Trophoblast cell (in vitro differentiated cells and primary cell): ENCODE data around the gene MARK2.

ENCODE experiments used
- DNase-seq, 2 donors: peaks; one replicate each; pipeline ENCODE4 v3.0.0-alpha.2; 2016
- H2AFZ ChIP-seq: 2 replicates; pipeline ENCODE4 v1.6.1; 2013; ENCODE audit warnings: low read length, moderate library complexity, mild to moderate bottlenecking; ENCODE audit not compliant: insufficient read depth, poor library complexity
- H2AK5ac ChIP-seq: 2 replicates; pipeline ENCODE4 v1.6.1; 2013; ENCODE audit warnings: mild to moderate bottlenecking, low read length
- H2BK120ac ChIP-seq: 2 replicates; pipeline ENCODE4 v1.6.1; 2013; ENCODE audit warnings: low read length, mild to moderate bottlenecking, moderate library complexity; ENCODE audit not compliant: insufficient read depth, poor library complexity
- H2BK12ac ChIP-seq: 2 replicates; pipeline ENCODE4 v1.6.1; 2013; ENCODE audit warnings: mild to moderate bottlenecking, low read length, moderate library complexity
- H2BK5ac ChIP-seq: 2 replicates; pipeline ENCODE4 v1.6.1; 2013; ENCODE audit warnings: low read length, low read depth, moderate library complexity, mild to moderate bottlenecking; ENCODE audit not compliant: poor library complexity
- H3K14ac ChIP-seq: 2 replicates; pipeline ENCODE4 v1.6.1; 2013; ENCODE audit warnings: mild to moderate bottlenecking, low read length
- H3K18ac ChIP-seq: 2 replicates; pipeline ENCODE4 v1.6.1; 2013; ENCODE audit warnings: mild to moderate bottlenecking, low read length
- H3K23ac ChIP-seq: 2 replicates; pipeline ENCODE4 v1.6.1; 2013; ENCODE audit warnings: low read length
- H3K27ac ChIP-seq: 2 replicates; pipeline ENCODE4 v1.5.1; 2013; ENCODE audit warnings: low read depth, mild to moderate bottlenecking, inconsistent platforms, low read length, moderate library complexity
- H3K27me3 ChIP-seq: 2 replicates; pipeline ENCODE4 v1.6.1; 2013; ENCODE audit warnings: inconsistent platforms, mild to moderate bottlenecking, low read length, moderate library complexity; ENCODE audit not compliant: insufficient read depth
- H3K36me3 ChIP-seq, 2 experiments: 1 replicate in 1 of 2; 2 replicates in 1 of 2; pipeline ENCODE4 v1.6.1; 2013; ENCODE audit warnings: low read length in 2 of 2, mild to moderate bottlenecking in 2 of 2, moderate library complexity in 1 of 2; ENCODE audit not compliant: insufficient read depth in 2 of 2, control insufficient read depth in 1 of 2
- H3K4ac ChIP-seq: 2 replicates; pipeline ENCODE4 v1.6.1; 2013; ENCODE audit warnings: low read depth, mild to moderate bottlenecking, low read length, moderate library complexity
- H3K4me1 ChIP-seq, 2 experiments: 1 replicate in 1 of 2; 2 replicates in 1 of 2; pipeline ENCODE4 v1.6.1; 2013; ENCODE audit warnings: low read length in 2 of 2, mild to moderate bottlenecking in 2 of 2, moderate library complexity in 1 of 2; ENCODE audit not compliant: insufficient read depth in 2 of 2, control insufficient read depth in 1 of 2
- H3K4me2 ChIP-seq: 2 replicates; pipeline ENCODE4 v1.6.1; 2013; ENCODE audit warnings: inconsistent platforms, mild to moderate bottlenecking, low read length, moderate library complexity
- H3K4me3 ChIP-seq: 2 replicates; pipeline ENCODE4 v1.5.1; 2013; ENCODE audit warnings: mild to moderate bottlenecking, low read depth, low read length, inconsistent platforms
- H3K79me1 ChIP-seq: one replicate; pipeline ENCODE4 v1.6.1; 2013; ENCODE audit warnings: low read length
- H3K79me2 ChIP-seq: 2 replicates; pipeline ENCODE4 v1.6.1; 2013; ENCODE audit warnings: low read length, mild to moderate bottlenecking; ENCODE audit not compliant: control insufficient read depth, insufficient read depth, poor library complexity
- H3K9ac ChIP-seq: 2 replicates; pipeline ENCODE4 v1.6.1; 2013; ENCODE audit warnings: mild to moderate bottlenecking, low read length
- H3K9me3 ChIP-seq: 2 replicates; pipeline ENCODE4 v1.6.1; 2013; ENCODE audit warnings: low read depth, mild to moderate bottlenecking, control low read depth, inconsistent platforms, low read length; ENCODE audit not compliant: insufficient read depth
- H4K12ac ChIP-seq: 2 replicates; pipeline ENCODE4 v1.6.1; 2013; ENCODE audit warnings: low read depth, mild to moderate bottlenecking, low read length, moderate library complexity
- H4K8ac ChIP-seq: 2 replicates; pipeline ENCODE4 v1.6.1; 2013; ENCODE audit warnings: low read depth, mild to moderate bottlenecking, low read length, moderate library complexity
- H4K91ac ChIP-seq: one replicate; pipeline ENCODE4 v1.6.1; 2013; ENCODE audit warnings: low read depth, mild to moderate bottlenecking, low read length, moderate library complexity
- whole genome bisulfite sequencing: extraction: QIAGEN DNeasy Blood & Tissue Kit; methylation state at CpG from one replicate; pipeline ENCODE4 v1.1.7; 2013; ENCODE audit warnings: missing lambda C conversion rate; ENCODE audit not compliant: insufficient read length, insufficient coverage; ENCODE audit errors: extremely low coverage; 5-methylcytosine and 5-hydroxymethylcytosine counted together

MARK2 gene

GRCh38 chr11:63839508-63840355 lies 822 bp downstream of the MARK2 start:
- peak overlapping the region; percentile 91 for H3K27ac ChIP-seq
- H3K18ac ChIP-seq: peak overlapping the region; percentile 91
- H3K9ac ChIP-seq: peak overlapping the region; percentile 98
- no peaks in the 10 kb centered on the region for H3K9me3 ChIP-seq
- H3K36me3 ChIP-seq: peaks cover 2% of the 10 kb centered on the region in 2 experiments
- H2BK120ac ChIP-seq: peak overlapping the region; percentile 75
- H3K14ac ChIP-seq: peak overlapping the region; percentile 91
- H3K4me1 ChIP-seq: peaks cover 9 to 23% of the 10 kb centered on the region in 2 experiments
- peak in 1 of 2 donors; percentile 60 for DNase-seq
- peak overlapping the region; percentile 76 for H3K4me3 ChIP-seq
- peak overlapping the region; percentile 88 for H2BK5ac ChIP-seq
- no CpG with 5 or more reads among the region's 40 CpGs for WGBS
- H3K79me1 ChIP-seq: peaks cover 13% of the 10 kb centered on the region
- H2AK5ac ChIP-seq: peak overlapping the region; percentile 38
- peak overlapping the region; percentile 75 for H4K12ac ChIP-seq
- no peak overlapping the region for H3K23ac ChIP-seq
- peak overlapping the region; percentile 92 for H3K4me2 ChIP-seq
- H4K91ac ChIP-seq: peak overlapping the region; percentile 86
- H3K79me2 ChIP-seq: peaks cover 25% of the 10 kb centered on the region
- H2AFZ ChIP-seq: no peak overlapping the region
- H4K8ac ChIP-seq: peak overlapping the region; percentile 91
- H2BK12ac ChIP-seq: peak overlapping the region; percentile 20
- no peaks in the 10 kb centered on the region for H3K27me3 ChIP-seq
- peak overlapping the region; percentile 99 for H3K4ac ChIP-seq

GRCh38 chr11:63840356-63841060 lies 1.6 kb downstream of the MARK2 start:
- no peak overlapping the region for H2BK12ac ChIP-seq
- H2AK5ac ChIP-seq: no peak overlapping the region
- peaks cover 27% of the 10 kb centered on the region for H3K79me2 ChIP-seq
- DNase-seq: peak in 1 of 2 donors; percentile 13
- H3K4me1 ChIP-seq: peaks cover 16 to 28% of the 10 kb centered on the region in 2 experiments
- no peak overlapping the region for H3K18ac ChIP-seq
- no peak overlapping the region for H4K8ac ChIP-seq
- peaks cover 2% of the 10 kb centered on the region in 2 experiments for H3K36me3 ChIP-seq
- peak overlapping the region; percentile 12 for H3K14ac ChIP-seq
- no peaks in the 10 kb centered on the region for H3K27me3 ChIP-seq
- H4K91ac ChIP-seq: no peak overlapping the region
- no peaks in the 10 kb centered on the region for H3K9me3 ChIP-seq
- H2BK120ac ChIP-seq: no peak overlapping the region
- no peak overlapping the region for H3K23ac ChIP-seq
- peak overlapping the region; percentile 43 for H3K9ac ChIP-seq
- no peak overlapping the region for H4K12ac ChIP-seq
- H3K27ac ChIP-seq: no peak overlapping the region
- H2BK5ac ChIP-seq: no peak overlapping the region
- no peak overlapping the region for H2AFZ ChIP-seq
- peak overlapping the region; percentile 76 for H3K4me3 ChIP-seq
- WGBS: no CpG with 5 or more reads among the region's 13 CpGs
- H3K79me1 ChIP-seq: peaks cover 16% of the 10 kb centered on the region
- peak overlapping the region; percentile 99 for H3K4ac ChIP-seq
- peak overlapping the region; percentile 92 for H3K4me2 ChIP-seq

- Histone ChIP-seq H3K9ac (no peak overlapping the region), H2BK5ac (no peak overlapping the region), H4K91ac (no peak overlapping the region), H3K4me1 (peaks cover 21 to 33% of the 10 kb centered on the region in 2 experiments), H3K4me3 (no peak overlapping the region), H2BK120ac (no peak overlapping the region), H4K12ac (no peak overlapping the region), H3K23ac (no peak overlapping the region), H3K27me3 (no peaks in the 10 kb centered on the region), H3K36me3 (peaks cover 2% of the 10 kb centered on the region in 2 experiments), H3K18ac (no peak overlapping the region), H3K9me3 (no peaks in the 10 kb centered on the region), H3K27ac (peak overlapping the region; percentile 32), H3K4me2 (peak overlapping the region; percentile 92), H3K14ac (no peak overlapping the region), H2AK5ac (no peak overlapping the region), H3K79me2 (peaks cover 27% of the 10 kb centered on the region), H3K79me1 (peaks cover 16% of the 10 kb centered on the region), H3K4ac (peak overlapping the region; percentile 72), H2AFZ (no peak overlapping the region), H2BK12ac (no peak overlapping the region), H4K8ac (no peak overlapping the region)
- peak; percentile 66 to 88 for DNase-seq
- no CpG with 5 or more reads among the region's 3 CpGs for WGBS
Observed at GRCh38 chr11:63841554-63841953, 2.6 kb downstream of the MARK2 start.

GRCh38 chr11:63843041-63843440 lies 4.1 kb downstream of the MARK2 start:
- no peak for DNase-seq
- Histone ChIP-seq H3K4me1 (peaks cover 31 to 42% of the 10 kb centered on the region in 2 experiments), H3K4me3 (no peak overlapping the region), H4K91ac (no peak overlapping the region), H3K9ac (no peak overlapping the region), H3K14ac (no peak overlapping the region), H3K79me1 (peaks cover 24% of the 10 kb centered on the region), H2AFZ (no peak overlapping the region), H3K23ac (no peak overlapping the region), H2BK12ac (no peak overlapping the region), H3K36me3 (peaks cover 2% of the 10 kb centered on the region in 2 experiments), H4K8ac (no peak overlapping the region), H2AK5ac (no peak overlapping the region), H3K4me2 (no peak overlapping the region), H3K18ac (no peak overlapping the region), H3K27me3 (no peaks in the 10 kb centered on the region), H3K9me3 (peaks cover 1% of the 10 kb centered on the region), H3K4ac (peak overlapping the region; percentile 54), H2BK5ac (no peak overlapping the region), H4K12ac (no peak overlapping the region), H2BK120ac (no peak overlapping the region), H3K27ac (no peak overlapping the region), H3K79me2 (peaks cover 32% of the 10 kb centered on the region)
- no CpG with 5 or more reads among the region's 1 CpG for WGBS
